Measurements from ENCODE around the gene LRRC4B. TPM values are rescaled to one million over a fixed set of nuclear protein-coding genes. Genes with fewer than 3 reads are reported as not detected.

LRRC4B gene
- total and polyA plus RNA-seq, 2 of the 4 experiments (the other 2 are of a cell fraction): 0.03 TPM; not detected in 1

DNA sequence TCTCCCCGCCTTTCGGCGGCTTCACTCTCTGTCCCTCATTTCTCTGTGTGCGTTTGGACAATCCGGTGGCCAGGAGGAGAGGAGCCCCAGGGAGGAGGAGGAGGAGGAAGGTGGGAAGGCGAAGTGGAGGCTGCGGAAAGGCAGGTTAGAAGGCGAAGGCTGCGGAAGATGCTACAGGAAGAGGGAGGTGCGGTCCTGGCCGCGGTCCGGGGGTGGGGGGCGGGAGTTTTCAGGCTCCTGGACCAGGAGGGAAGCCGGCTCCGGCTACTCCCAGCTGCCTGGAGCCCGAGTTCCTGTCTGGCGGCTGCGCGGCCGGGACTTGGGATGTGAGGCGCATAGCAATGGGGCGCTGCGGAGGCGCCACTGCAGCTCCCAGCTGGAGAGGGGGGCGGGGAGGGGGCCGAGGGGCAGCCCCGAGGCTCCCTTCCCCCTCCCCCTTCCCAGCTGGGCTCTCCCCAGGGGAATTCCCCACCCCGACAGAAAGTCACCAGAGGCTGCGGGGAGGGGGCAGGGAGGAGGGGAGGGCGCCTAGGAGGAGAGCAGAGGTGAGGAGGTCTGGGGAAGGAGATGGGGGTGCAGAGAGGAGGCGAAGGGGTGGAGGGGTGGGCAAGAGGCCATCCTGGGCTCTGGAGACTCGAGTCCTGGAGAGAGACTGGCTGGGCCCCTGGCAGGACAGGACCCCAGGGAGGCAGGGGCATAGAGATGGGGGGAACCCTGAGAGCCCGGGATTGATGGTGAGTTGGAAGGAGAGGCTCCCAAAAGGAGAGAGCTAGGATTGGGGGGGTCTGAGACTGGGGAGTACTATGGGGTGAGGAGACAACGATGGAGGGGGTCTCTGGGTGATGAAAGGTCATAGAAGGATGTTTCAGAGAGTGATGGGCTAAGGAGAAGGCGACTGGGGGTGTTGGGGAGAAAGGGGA is 2.0 kb downstream of the LRRC4B start:
- Histone ChIP-seq H3K4me3 (ENCODE audit: insufficient read depth, low read depth, low read length) (no peak overlapping the region), H2AK9ac (replicated peaks; ENCODE audit: low read depth, low read length, poor library complexity) (no peak overlapping the region), H3K9ac (ENCODE audit: low read depth, low read length) (no peak overlapping the region), H4K5ac (ENCODE audit: low read depth, low read length) (no peak overlapping the region), H3K36me3 (ENCODE audit: control insufficient read depth, insufficient read depth, low read length) (no peaks in the 10 kb centered on the region), H3K18ac (ENCODE audit: low read depth, low read length) (no peak overlapping the region), H3K27ac (ENCODE audit: insufficient read depth, low read length) (no peak overlapping the region), H3K4me2 (ENCODE audit: low read depth, low read length) (no peak overlapping the region), H3K23ac (ENCODE audit: low read depth, low read length) (no peak overlapping the region), H3K79me1 (ENCODE audit: low read depth in 1 of 2, low read length in 2 of 2) (no peaks in the 10 kb centered on the region), H3K27me3 (ENCODE audit: control insufficient read depth, insufficient read depth, low read length) (peaks cover 48% of the 10 kb centered on the region), H4K8ac (ENCODE audit: low read depth in 2 of 2, low read length in 2 of 2) (no peak overlapping the region), H2BK5ac (ENCODE audit: low read depth, low read length, poor library complexity, severe bottlenecking) (no peak overlapping the region), H2BK15ac (ENCODE audit: low read depth, low read length) (no peak overlapping the region), H2BK20ac (ENCODE audit: low read depth, low read length) (no peak overlapping the region), H3K4me1 (ENCODE audit: control insufficient read depth, insufficient read depth, low read length) (no peaks in the 10 kb centered on the region), H3K56ac (ENCODE audit: extremely low read depth, insufficient read depth, low read length) (no peak overlapping the region), H2AFZ (replicated peaks; ENCODE audit: low read length, poor library complexity) (no peak overlapping the region), H3K9me1 (ENCODE audit: insufficient read depth, low read length) (no peaks in the 10 kb centered on the region), H2BK120ac (ENCODE audit: low read depth, low read length) (no peak overlapping the region), H3K9me3 (ENCODE audit: control insufficient read depth, insufficient read depth, low read length) (no peaks in the 10 kb centered on the region), H4K20me1 (ENCODE audit: insufficient read depth, low read length) (no peaks in the 10 kb centered on the region), H2AK5ac (ENCODE audit: low read depth, low read length) (no peak overlapping the region), H4K91ac (ENCODE audit: insufficient read depth, low read depth, low read length) (no peak overlapping the region), H3K14ac (replicated peaks; ENCODE audit: low read depth, low read length) (no peak overlapping the region), H3K4ac (ENCODE audit: low read depth, low read length) (no peak overlapping the region)
- in situ Hi-C loops (cut with MboI; ENCODE audit: low sequenced_read_pairs) (no loop called here), intact Hi-C loops (cut with micrococcal nuclease) (no loop called here), dilution Hi-C loops (cut with HindIII; ENCODE audit: low sequenced_read_pairs, unreplicated experiment) (no loop called here)
- ChIA-PET POLR2A (ENCODE audit: unreplicated experiment) (no interaction called here), CTCF (no interaction called here)
- TF ChIP-seq BHLHE40 (IDR thresholded peaks at IDR 0.05; ENCODE audit: low read depth, low read length) (no peak), RFX5 (IDR thresholded peaks at IDR 0.05; ENCODE audit: low read depth, low read length) (no peak), MXI1 (IDR thresholded peaks at IDR 0.05; ENCODE audit: borderline replicate concordance, low read depth, low read length) (no peak), USF2 (IDR thresholded peaks at IDR 0.05; ENCODE audit: low read depth, low read length) (no peak), SMC3 (IDR thresholded peaks at IDR 0.05; ENCODE audit: low read depth, low read length) (no peak), CEBPB (IDR thresholded peaks at IDR 0.05; ENCODE audit: low read depth, low read length) (no peak), FOS (IDR thresholded peaks at IDR 0.05; ENCODE audit: low read depth, low read length) (no peak), POLR2A (IDR thresholded peaks at IDR 0.05; ENCODE audit: low read depth, low read length) (no peak)
- TF ChIP-seq, protein P1, sequence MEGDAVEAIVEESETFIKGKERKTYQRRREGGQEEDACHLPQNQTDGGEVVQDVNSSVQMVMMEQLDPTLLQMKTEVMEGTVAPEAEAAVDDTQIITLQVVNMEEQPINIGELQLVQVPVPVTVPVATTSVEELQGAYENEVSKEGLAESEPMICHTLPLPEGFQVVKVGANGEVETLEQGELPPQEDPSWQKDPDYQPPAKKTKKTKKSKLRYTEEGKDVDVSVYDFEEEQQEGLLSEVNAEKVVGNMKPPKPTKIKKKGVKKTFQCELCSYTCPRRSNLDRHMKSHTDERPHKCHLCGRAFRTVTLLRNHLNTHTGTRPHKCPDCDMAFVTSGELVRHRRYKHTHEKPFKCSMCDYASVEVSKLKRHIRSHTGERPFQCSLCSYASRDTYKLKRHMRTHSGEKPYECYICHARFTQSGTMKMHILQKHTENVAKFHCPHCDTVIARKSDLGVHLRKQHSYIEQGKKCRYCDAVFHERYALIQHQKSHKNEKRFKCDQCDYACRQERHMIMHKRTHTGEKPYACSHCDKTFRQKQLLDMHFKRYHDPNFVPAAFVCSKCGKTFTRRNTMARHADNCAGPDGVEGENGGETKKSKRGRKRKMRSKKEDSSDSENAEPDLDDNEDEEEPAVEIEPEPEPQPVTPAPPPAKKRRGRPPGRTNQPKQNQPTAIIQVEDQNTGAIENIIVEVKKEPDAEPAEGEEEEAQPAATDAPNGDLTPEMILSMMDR (conservative IDR thresholded peaks at IDR 0.05; ENCODE audit: low read depth, low read length): no peak
- TF ChIP-seq, protein P2, sequence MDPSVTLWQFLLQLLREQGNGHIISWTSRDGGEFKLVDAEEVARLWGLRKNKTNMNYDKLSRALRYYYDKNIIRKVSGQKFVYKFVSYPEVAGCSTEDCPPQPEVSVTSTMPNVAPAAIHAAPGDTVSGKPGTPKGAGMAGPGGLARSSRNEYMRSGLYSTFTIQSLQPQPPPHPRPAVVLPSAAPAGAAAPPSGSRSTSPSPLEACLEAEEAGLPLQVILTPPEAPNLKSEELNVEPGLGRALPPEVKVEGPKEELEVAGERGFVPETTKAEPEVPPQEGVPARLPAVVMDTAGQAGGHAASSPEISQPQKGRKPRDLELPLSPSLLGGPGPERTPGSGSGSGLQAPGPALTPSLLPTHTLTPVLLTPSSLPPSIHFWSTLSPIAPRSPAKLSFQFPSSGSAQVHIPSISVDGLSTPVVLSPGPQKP (IDR thresholded peaks at IDR 0.05; ENCODE audit: borderline replicate concordance, low read depth, low read length): no peak
- BruUV-seq (replicated peaks): no TSS peak
- no peak for DNase-seq
- WGBS, 2 experiments (ENCODE audit: extremely low coverage in 2 of 2, insufficient read length in 1 of 2): 3% methylated on average over 4 of the region's 36 CpGs; no CpG with 5 or more reads in 1 of the 2 experiments
- ATAC-seq (ENCODE audit: low read depth): no peak

Data from IMR-90 (cell line).